RWPE1 (cell line): ENCODE data around the gene ADCK2.
A peak's percentile ranks its signal among the peaks of the same experiment; 100 is the strongest.
"Not testable (repeated sequence)": the region's sequence is repeated elsewhere in the genome, so short reads cannot be mapped to it uniquely, and the experiment has no call there.

Experiments
- CTCF ChIA-PET: fragments of 350-600 bp; sonication (Branson Sonifier 250); formaldehyde crosslinking; extraction: SDS; loops from one replicate; lab custom pipeline; 2021; lab: Yijun Ruan, JAX
- POLR2A ChIA-PET: fragments of 400-600 bp; formaldehyde crosslinking; extraction: SDS; loops from one replicate; lab custom pipeline; 2020; ENCODE audit warnings: antibody characterized with exemption; ENCODE audit not compliant: low non-redundant PET; lab: Yijun Ruan, JAX
- DNase-seq: peaks from one replicate; pipeline ENCODE4 v3.0.0; 2012; ENCODE audit warnings: low spot score
- H3K27ac ChIP-seq: fragments of 450-650 bp; 2 replicates; pipeline ENCODE4 v1.5.1; 2017
- CTCF ChIP-seq: fragments of 450-650 bp; conservative IDR thresholded peaks from 2 replicates; pipeline ENCODE4 v1.5.1; 2017; ENCODE audit warnings: low read depth, mild to moderate bottlenecking

The ADCK2 gene

DNA sequence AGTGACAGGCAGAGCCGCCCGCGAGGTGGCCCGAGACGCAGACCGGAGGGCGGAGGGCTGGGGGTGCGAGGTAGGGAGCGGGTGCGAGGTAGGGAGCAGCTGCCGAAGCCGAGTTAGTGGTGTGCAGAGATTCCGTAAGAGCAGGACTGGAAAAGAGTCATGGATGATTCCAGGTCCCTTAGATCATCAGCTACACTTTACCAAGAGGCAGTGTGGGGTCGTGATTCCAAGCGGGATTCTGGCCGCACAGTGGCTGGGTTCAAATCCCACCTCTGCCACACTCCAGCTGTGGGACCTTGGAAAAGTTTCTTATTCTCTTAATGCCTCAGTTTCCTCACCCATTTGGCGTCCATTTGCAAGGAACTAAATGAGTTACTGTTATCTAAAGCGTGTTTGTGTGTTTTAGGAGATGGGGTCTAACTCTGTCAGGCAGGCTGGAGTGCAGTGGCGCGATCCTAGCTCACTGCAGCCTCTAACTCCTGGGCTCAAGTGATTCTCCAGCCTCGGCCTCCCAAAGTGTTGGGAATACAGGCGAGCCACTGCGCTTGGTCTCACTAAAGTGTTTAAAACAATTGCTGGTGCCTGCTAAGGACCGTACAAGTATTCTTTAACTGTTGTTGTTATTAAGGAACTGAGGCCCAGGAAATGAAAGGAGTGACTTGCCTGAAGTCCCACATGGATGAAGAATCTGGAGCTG lies 24.9 kb downstream of the ADCK2 start:
- ChIA-PET POLR2A (no interaction called here), CTCF (no interaction called here)
- H3K27ac ChIP-seq, result peak overlapping the region; percentile 87
- peak; percentile 30 for DNase-seq
- no peak for TF ChIP-seq CTCF

- no peak for TF ChIP-seq CTCF
- DNase-seq, result no peak
- H3K27ac ChIP-seq, result no peak overlapping the region; the same call in 1 of the 2 replicates
- ChIA-PET POLR2A (no interaction called here), CTCF (no interaction called here)
These were observed 25.7 kb downstream of the ADCK2 start for GRCh38 chr7:140698477-140698876.

DNA sequence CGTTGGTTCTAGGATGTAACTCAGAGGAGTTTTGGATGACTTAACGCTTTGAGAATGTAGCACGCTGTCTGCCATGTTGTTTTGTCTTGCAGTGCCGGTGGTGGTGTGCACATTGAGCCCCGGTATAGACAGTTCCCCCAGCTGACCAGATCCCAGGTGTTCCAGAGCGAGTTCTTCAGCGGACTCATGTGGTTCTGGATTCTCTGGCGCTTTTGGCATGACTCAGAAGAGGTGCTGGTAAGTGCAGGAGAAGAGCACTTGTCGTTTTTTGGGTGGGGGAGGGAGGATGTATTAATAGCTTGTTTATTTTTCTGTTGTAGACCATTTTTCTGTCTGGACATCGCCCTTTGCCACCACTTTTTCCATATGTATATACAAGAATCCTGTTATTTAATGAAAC lies 30.0 kb downstream of the ADCK2 start:
- ChIA-PET CTCF (no interaction called here), POLR2A (no interaction called here)
- TF ChIP-seq CTCF, result no peak
- no peak for DNase-seq
- H3K27ac ChIP-seq, result no peak overlapping the region

DNA sequence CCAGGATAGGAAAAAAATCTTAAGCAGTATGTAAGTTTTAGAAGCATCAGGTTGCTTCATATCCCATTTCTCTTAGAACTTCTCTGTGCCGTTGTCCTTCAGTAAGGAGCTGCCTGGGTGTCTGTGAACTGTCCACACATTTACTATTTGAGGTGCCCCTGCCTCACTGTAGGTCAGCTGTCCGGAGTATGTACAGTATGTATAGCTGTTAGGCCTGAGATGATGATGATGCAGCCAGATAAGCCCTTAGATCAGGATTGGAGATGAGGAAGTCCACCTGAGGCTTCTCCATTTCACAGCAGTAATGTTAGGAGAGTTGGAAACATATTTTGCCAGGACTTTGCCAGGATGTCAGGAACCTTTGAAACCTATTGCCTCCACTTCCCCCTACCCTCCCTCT lies 31.5 kb downstream of the ADCK2 start:
- DNase-seq, result no peak
- CTCF ChIA-PET, result no interaction called here
- H3K27ac ChIP-seq, result no peak overlapping the region
- POLR2A ChIA-PET, result no interaction called here
- TF ChIP-seq CTCF, result no peak

DNA sequence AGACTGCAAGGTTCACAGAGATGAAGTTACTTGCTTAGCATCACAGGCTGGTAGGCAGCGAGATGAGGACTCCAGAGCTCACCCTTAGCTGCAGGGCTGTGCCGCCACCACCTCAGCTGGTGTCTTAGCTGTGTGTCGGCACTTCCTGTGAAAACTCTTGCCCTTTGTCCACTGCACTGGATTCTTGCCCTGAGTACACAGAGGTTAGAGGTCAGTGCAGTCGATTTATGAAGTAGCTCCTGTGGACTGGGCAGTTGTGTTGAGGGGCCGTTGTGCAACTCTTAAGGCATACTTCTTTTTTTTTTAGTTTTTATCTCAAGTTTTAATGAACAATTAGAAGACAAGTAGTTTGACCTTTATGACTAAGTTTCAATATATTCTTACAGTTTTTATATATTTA lies 34.4 kb downstream of the ADCK2 start:
- H3K27ac ChIP-seq, result 0 out of 2 replicates have a peak overlapping the region, but pooled peaks have one; percentile 1
- ChIA-PET CTCF (interaction anchor here (0.6 kb wide), 2 partner anchors 104 to 223 kb away, joined by 3 to 6 read pairs; no protein-coding TSS in a partner anchor), POLR2A (no interaction called here)
- no peak for DNase-seq
- no peak for TF ChIP-seq CTCF

DNA sequence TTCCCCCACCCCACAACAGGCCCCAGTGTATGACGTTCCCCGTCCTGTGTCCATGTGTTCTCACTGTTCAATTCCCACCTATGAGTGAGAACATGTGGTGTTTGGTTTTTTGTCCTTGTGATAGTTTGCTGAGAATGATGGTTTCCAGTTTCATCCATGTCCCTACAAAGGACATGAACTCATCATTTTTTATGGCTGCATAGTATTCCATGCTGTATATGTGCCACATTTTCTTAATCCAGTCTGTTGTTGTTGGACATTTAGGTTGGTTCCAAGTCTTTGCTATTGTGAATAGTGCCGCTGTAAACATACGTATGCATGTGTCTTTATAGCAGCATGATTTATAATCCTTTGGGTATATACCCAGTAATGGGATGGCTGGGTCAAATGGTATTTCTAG lies 36.0 kb downstream of the ADCK2 start:
- POLR2A ChIA-PET, DNase-seq, H3K27ac ChIP-seq, CTCF ChIA-PET: not testable (repeated sequence)

- H3K27ac ChIP-seq, CTCF ChIA-PET, DNase-seq, POLR2A ChIA-PET: not testable (repeated sequence)
These were observed 39.6 kb downstream of the ADCK2 start for GRCh38 chr7:140712392-140712791.
